NOMO-1 treated with DMSO at 0.1 percent for 48 hours (cell line): ENCODE data around the gene XPO1.
A peak's percentile ranks its signal among the peaks of the same experiment; 100 is the strongest.
"Not testable (repeated sequence)": the region's sequence is repeated elsewhere in the genome, so short reads cannot be mapped to it uniquely, and the experiment has no call there.

Experiments
- DNase-seq: peaks from one replicate; lab custom pipeline; 2025; ENCODE audit not compliant: unreplicated experiment; lab: John Stamatoyannopoulos, UW

XPO1 gene

GRCh38 chr2:61538200-61538919 is at the start of gene XPO1:
Gene XPO1, minus strand, starts transcription at chr2:61538356. Its CDS starts 4,459 bp downstream, at chr2:61533897.
- DNase-seq: peak; percentile 100

DNA sequence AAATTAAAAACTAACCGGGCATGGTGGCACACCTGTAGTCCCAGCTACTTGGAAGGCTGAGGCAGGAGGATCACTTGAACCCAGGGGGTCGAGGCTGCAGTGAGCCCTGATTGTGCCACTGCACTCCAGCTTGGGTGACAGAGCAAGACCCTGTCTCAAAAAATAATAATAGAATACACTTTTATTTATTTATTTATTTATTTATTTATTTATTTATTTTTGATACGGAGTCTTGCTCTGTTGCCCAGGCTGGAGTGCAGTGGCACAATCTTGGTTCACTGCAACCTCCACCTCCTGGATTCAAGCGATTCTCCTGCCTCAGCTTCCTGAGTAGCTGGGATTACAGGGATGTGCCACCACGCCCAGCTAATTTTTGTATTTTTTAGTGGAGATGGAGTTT is 48.8 kb upstream of the XPO1 start:
- DNase-seq: not testable (repeated sequence)

DNA sequence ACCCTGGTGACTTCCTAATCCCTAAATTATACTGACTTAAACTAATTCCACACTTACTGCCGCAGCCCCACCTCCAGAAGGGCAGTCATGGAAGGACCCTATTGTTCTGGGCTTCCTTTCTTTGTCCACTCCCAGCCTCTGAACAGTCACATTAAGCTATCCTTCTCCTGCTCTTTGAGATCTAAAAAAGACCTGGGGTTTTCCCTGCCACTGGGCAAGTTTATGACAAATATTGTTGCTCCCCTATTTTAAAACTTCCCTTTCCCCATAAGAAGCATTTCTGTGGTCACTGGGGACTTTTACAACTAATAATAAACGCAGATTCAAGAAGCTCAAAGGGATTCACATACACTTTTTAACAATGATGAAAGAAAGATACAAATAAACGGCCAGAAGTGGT is 47.2 kb upstream of the XPO1 start:
- DNase-seq: no peak

DNA sequence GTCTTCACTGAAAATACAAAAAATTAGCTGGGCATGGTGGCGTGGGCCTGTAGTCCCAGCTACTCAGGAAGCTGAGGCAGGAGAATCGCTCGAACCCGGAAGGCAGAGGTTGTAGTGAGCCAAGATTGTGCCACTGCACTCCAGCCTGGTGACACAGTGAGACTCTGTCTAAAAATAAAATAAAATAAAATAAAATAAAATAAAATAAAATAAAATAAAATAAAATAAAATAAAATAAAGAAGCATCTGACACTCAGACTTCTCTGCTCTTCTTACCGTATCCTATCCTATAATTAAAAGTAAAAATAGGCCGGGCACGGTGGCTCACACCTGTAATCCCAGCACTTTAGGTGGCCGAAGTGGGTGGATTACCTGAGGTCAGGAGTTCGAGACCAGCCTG is 46.2 kb upstream of the XPO1 start:
- not testable (repeated sequence) for DNase-seq

GRCh38 chr2:61582165-61582564 is 44.0 kb upstream of the XPO1 start:
- DNase-seq: no peak

DNA sequence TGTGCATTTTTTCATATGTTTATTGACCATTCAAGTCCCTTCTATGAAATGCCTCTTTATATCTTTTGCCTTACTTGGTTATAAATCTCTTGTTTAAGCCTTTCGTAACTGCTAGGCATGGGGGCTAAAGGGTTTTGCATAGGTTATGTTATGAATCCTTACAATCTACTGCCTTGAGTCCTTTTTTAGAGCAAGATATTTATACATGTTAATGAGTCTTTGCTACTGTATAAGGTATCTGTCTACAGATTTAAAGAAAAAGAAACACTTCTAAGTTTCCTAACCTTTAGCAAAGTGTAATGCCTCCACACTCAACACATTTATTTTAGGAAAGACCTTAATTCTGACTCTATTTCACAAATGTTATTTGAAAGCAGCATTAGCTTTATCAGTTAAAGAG is 43.6 kb upstream of the XPO1 start:
- no peak for DNase-seq

- no peak for DNase-seq
Measured at GRCh38 chr2:61575447-61575859, 37.3 kb upstream of the XPO1 start.

DNA sequence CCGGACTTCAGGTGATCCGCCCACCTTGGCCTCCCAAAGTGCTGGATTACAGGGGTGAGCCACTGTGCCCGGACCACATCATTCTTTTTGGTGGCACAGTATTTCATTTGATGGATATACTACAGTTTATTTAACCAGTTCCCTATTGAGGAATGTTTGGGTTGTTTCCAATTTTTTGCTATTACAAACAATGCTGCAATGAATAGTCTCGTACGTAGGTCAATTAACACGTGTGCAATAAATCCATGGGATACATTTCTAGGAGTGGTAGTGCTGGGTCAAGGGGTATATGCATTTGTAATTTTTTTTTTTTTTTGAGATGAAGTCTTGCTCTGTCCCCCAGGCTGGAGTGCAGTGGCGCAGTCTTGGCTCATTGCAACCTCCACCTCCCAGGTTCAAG is 28.4 kb upstream of the XPO1 start:
- no peak for DNase-seq

GRCh38 chr2:61562615-61563014 is 24.5 kb upstream of the XPO1 start:
- no peak for DNase-seq

- no peak for DNase-seq
Measured at GRCh38 chr2:61558160-61558559, 20.0 kb upstream of the XPO1 start.

GRCh38 chr2:61557381-61557780 is 19.2 kb upstream of the XPO1 start:
- no peak for DNase-seq

DNA sequence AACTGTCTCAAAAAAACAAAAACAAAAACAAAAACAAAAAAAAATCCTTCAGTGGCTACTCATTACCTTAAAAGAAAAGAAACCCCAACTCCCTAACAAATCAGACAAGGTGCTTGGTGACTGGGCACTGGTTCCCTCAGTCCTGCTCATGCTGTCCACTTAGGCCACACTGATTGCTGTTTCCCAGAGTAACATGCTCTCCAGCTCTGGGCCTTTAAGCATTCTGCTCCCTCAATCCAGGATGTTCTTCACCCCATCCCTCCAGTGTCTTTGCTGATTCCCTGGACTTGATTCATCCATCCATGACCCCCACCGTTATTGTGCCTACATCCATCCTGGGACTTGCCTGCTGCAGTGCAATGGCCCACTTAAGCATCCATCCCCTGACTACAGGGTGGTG is 16.4 kb upstream of the XPO1 start:
- DNase-seq: no peak

- no peak for DNase-seq
Measured at GRCh38 chr2:61550375-61551209, 12.4 kb upstream of the XPO1 start.

DNA sequence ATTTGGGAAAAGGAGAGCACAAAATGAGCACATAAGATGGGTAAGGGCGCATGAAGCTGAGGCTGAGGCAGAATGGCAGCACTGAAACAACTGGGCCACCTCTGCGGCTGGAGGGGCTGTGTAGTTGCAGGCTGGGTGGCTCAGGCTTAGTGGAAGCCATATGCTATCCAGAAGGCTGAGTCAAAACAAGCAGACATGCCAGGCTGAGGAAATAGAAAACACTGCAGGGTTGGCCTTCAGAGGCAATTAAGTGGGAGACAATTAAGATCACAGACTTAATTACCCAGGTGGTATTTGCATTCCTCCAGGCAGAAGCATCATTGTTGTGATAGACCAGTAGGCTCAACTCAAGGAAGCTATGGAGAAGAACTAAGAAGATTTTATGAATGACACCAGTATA is 11.4 kb upstream of the XPO1 start:
- no peak for DNase-seq

DNA sequence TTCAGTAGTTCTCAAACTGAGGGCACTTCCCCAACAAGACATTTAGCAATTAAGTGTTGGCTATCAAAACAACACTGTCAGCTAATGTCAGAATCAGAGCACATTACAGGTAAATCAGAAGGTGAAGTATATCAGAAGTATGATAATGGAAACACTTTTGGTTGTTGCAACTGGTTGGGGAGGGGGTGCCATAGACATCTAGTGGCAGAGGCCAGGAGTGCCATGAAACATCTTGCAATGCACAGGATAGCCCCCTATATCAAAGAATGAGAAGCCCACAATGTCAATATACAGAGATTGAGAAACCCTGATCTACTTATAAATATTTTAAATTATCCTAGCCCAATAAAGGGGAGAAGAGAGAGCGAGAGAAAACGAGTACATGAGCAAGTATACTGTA is 4.9 kb upstream of the XPO1 start:
- DNase-seq: no peak

DNA sequence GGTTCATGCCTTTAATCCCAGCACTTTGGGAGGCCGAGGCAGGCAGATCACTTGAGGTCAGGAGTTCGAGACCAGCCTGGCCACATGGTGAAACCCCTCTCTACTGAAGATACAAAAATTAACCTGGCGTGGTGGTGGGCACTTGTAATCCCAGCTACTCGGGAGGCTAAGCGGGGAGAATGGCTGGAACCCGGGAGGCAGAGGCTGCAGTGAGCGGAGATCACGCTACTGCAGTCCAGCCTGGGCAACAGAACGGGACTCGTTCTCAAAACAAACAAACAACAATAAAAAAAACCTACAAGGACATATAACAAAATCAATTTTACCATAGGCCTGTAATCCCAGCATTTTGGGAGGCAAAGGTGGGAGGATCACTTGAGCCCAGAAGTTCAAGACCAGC is 2.0 kb upstream of the XPO1 start:
- DNase-seq: not testable (repeated sequence)

DNA sequence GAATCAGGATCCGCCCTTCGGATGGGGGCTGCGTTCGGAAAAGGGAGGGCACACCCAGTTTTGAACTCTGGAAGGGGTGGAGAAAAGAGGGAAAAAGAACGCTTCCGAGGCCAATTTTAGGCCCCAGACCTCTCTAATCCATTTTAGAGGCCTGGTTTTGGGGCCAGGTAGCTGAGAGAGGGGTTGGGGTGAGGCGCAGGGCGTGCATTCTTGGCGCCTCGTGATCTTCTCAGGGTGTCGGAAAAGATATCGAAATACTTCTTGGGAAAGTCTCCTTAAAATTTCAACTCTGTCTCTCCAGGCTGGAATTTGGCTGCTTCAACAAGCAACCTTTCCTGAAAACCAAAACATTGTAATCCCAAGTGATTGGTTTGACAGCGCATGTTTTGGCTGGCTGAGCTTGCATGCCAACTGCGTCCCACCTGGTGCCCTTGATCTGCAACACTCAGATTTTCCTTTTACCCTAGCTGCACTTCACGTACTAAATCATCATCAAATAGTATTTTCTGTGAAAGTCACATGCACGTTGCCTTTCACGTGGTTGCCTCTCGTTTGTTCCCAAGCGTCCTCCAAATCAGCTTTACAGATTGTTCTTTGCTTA is 864 bp upstream of the XPO1 start:
- DNase-seq: peak; percentile 35

DNA sequence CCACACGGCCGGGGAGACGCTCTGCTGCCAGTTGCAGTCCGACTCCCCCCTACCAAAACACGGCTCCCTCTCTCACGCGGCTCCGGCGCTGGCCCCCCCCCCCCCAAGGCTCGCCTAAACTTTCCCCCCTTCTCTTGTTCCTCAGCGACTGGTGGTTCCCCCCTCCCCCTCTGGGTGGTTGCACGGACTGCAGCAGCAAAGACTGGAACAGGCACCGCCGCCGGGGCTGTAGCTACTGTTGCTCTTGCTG is 281 bp downstream of the XPO1 start:
- DNase-seq: no peak

GRCh38 chr2:61537277-61537949 is 743 bp downstream of the XPO1 start:
- no peak for DNase-seq

DNA sequence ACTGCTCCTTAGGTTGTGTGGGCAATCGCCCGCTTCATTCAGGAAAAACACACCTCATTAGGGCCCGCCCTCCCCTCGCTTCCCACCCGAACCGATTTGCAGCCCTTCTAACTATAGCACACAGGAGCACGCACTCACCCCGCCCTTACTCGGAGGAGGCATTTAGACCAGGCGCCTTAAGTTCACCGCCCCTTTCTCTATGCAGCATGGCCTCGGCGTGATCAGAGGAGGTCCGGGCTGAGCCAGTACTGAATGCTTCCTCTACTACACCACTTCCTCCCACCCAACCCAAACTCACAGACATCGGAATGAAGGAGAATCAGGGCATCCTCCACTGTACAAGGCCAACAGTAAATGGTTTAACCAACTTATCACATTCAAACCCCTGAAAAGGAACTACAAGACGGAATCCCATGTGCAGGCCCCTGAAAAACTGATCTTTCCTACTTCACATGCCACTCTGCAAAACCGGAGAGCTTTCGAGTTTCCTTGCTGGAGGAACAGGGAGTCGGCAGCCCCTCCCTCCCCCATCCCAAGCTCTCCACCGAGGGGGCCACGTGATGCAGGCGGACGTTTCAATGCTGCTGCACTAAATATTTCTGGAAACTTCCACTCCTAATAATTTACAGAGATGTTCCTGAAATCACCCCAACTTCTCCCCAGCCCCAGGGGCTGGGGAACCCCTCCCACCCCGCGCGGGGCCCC is 1.4 kb downstream of the XPO1 start:
- DNase-seq: peak; percentile 97

GRCh38 chr2:61536180-61536571 is 2.0 kb downstream of the XPO1 start:
- no peak for DNase-seq
